Stimulated activated CD4-positive, alpha-beta T cell treated with anti-CD3 and anti-CD28 coated beads, Interleukin-4, amount 100 ng/mL, for 48 hours (primary cell): ENCODE data around the gene PAPSS2.

Experiments used
- DNase-seq, 2 donors: peaks; one replicate each; pipeline ENCODE4 v3.0.0-alpha.2; 2020; ENCODE audit warnings: low read depth in 2 of 2

PAPSS2 gene

DNA sequence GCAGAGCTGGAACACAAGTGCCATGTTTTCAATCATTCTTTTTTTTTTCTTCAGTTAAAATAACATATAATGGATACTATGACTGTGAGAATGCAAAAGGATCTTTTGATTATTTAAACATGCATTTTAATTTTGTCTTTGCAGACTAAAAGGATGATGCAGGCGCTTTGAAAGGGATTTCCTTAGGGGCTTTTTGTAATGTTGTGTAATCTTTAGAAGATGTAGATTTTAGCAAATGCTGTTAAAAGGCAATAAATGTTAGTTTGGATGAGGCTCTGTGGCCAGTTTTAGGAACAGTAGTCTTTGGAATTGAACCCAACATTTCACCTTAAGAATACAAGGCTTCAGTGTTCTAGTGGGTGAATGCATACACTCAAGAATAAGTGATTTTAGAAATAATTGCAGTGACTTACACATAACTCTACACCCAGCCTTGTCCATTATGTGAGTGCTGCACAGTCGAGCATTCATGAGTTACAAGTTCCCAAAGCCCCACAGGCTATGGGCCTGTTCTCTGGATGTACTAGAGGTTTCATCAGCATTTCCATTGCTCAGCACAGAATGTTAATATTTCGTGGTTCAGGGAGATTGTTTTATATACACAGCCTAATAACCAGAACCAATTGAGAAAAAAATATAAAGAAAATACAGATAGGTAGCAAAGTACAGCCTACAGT lies 11.6 kb downstream of the PAPSS2 start:
- DNase-seq, result no peak

DNA sequence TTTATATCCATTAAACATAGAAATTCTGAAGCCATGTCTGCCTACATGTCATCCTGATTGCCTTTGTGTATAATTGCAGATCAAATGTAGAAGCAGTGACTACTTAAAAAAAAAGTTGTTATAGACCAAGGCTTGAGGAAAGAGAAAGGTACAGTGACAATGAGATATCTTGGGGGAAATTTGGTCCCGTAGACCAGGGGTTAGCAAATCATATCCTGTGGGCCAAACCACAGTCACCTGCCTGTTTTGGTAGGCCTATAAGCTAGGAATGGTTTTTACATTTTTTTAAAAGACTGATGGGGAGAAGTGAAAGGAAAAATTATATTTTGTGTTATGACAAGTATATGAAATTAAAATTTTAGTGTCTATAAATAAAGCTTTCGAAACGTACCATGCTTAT lies 12.9 kb downstream of the PAPSS2 start:
- no peak for DNase-seq

DNA sequence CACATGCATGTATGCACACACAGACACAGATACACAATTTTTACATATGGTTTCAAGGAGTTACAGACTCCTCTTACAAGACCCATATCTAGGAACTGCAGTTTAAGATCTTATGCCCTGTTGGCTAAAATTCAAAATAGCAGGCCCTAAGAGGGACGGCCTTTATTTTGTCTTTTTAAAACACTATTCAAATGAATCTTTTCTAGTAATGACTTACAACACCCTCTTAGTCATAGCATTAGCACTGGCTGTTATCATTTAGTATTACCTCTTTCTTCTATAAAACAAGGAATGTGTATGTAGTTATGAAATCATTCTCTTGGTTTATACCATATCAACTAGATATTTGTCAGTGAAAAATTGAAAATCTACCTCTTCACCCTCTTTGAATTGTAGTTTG lies 15.3 kb downstream of the PAPSS2 start:
- no peak for DNase-seq

DNA sequence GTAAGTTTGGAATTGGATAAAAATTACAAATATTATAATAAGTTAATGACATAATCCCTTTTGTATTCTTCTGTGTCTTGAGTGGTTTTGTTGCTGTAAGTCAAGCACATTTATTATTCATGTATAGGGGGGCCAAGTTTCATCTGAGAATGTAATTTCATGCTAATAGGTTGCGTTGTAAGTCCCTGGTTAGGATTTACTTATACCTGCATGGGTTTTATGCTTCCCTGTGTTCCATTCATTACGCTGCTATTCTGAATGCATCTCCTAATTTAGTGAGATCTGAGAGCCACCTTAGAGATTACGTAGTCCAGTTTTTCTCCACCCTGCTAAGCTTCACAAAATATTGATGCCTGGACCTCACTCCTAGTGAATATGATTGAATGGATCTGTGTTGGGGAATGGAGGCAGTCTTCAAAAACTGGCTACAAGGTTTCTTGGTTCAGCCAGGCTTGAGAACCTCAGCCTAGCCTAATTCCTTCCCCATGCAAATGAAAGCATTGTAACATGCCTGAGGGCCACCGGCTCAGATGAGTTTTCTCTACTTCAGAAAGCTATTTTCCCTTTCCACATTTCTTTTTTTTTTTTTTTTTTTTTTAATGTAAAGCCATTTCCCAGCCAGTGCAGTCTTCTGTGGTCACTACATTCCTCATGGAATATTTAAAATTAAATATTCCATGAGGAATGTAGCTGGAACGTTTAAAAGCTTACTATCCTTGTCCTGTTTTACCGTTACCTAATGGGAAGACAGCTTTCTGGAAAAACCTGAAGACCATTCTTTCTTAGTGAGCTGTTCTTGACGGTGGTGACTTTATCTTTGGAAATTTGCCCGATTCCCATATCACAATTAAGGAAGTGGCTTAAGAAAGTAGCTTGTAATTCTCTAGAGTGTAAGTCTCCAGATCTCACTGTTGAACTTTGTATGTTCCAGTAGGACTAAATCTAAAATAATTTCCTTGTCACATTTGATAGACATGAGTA lies 16.0 kb downstream of the PAPSS2 start:
- DNase-seq, result no peak

DNA sequence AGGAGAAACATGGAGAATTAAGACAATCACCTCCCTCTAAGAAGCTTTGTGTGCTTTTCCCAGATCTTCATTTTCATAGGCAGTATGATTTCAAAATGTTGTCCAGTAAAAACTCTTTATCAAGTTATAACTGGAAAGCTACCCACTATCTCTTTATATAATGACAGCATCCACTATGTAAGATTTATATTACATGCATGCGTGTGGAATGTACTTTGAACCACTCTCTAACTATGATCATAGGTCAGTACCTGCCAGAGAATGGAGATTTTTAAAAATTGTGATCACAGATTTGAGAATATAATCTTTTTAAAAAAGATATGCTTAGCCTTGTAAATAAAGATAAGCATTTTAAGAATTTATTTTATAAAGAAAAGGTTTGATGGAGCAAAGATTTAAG lies 17.9 kb downstream of the PAPSS2 start:
- DNase-seq, result no peak

DNA sequence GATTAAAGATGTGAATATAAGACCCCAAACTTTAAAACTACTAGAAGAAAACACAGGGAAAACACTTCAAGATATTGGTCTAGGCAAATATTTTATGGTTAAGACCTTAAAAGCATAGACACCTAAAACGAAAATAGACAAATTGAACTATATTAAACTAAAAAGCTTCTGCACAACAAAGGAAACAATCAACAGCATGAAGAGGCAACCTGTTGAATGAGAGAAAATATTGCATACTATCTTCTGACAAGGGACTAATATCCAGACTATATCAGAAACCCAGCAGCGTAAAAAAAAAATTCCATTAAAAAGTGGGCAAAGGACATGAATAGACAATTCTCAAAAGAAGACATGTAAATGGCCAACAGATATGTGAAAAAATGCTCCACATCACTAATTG lies 18.6 kb downstream of the PAPSS2 start:
- no peak for DNase-seq

DNA sequence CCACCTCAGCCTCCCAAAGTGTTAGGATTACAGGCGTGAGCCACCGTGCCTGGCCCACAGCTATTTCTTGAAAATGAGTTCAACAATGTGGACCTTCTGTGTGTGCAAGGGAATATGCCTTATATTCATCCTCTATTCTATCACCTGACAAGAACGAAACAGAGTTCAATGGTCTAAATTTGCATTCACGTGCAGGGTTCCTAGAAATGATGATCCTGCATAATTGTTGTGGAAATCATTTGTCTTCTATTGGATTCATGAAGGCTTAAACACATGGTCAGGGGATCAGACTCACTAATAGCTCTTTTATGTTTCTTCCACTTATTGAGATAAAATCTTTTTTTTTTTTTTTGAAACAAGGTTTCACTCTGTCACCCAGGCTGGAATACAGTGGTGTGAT lies 23.7 kb downstream of the PAPSS2 start:
- DNase-seq, result no peak

DNA sequence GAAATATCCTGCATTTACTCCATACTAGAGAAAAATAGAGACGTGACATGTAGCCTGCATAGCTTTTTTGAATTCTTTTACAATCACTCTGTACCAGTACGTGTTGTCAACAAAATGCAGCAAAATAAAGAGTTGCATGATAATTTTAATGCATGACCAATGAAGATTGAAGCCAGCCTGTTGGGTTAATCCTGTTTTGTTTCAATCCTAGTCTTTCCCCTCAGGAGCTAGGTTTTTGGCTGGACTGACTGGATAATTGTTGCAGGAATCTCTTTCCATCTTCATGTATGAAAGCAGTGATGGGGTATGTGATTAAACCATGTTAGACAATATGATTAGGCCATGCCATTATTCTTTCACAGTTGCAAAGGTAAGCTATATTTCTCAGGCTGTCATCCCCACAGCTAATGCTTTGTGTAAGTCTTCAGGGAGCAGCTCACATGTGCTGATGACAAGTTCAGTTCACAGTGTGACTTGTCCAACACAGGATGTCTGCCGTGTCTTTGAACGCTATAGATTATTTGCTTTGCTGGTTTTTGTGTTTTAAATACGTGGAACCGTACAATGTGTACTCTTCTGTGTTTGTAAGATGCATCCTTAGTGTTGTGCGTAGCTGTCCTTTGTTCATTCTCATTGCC lies 24.4 kb downstream of the PAPSS2 start:
- no peak for DNase-seq

DNA sequence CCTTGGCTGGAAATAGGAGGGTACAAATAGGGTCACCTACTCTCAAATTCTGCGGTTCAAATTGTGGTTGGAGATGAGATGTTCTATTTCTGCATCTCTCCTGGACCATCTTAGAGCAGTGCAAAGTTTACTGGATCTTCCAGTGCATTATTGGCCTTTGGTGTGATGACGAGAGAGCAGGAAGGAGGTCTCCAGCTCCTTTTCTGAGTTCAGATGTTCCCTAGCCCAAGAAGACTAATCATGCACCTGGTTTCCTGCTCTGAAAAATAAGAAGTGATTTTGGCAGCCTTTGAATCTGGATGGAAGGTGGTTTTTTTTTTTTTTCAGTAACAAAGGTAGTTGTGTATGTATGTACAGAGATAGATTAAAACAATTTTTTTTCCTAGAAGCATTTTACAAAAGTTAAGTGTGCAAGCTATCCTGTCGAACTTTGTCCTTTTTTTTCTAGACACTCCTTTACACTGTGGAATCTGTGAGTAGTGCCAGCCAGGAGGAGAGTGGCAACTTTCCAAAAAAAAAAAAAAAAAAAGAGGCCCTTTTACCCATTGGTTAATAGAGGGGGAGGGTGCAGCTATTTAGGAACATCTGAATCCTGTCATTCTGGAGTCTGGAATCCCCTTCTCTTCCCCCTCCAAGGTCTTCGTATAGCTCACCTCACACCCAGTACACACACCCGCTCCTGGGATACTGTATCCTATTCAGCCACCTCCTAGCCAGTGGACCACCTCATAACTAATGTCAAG lies 26.3 kb downstream of the PAPSS2 start:
- DNase-seq, result no peak

DNA sequence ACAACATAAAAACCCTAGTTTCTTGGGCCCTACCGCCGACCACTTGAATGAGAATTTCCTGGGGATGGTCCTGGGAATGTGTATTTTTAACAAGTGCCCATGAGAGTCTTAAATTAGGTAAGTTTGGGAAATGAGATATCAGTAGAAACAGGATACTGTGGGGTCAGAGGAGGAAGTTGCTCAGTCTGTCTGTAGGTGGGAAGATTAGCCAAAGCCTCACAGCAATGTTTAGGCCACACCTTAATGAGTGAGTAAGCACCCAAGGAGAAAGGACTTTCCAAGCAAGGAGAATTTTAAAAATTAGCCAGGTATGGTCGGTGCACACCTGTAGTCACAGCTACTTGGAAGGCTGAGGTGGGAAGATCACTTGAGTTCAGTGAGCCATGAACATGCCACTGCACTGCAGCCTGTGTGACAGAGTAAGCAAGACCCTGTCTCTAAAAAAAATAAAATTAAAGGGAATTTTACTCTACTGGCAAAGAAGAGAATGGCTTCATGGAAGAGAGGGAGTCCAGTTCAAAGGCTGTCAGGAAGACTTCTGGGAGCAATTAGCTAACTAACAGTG lies 31.9 kb downstream of the PAPSS2 start:
- no peak for DNase-seq

DNA sequence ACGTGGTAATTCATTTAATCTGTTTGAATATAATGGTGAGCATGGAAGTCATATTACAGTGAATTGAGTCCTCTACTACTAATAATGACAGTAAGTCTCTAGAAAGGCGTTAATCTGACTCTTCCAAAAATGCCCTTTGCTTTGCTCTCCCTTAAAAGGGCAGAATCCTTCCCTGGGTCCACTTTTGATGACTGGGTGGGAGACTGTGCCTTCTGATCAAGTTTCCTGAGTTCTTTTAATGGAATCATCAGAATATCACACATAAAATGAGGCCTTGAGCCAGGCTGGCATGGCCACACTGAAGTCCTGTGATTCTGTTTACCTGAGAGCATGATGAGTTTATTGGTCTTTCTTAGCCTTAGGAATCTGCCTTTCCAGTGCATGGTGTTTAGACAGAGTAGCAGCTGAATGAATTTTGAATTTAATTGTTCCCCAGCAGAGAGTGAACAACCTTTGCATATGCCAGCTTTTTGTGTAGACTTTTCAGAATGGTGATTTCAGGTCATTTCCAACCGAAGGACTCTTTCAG lies 33.3 kb downstream of the PAPSS2 start:
- no peak for DNase-seq

DNA sequence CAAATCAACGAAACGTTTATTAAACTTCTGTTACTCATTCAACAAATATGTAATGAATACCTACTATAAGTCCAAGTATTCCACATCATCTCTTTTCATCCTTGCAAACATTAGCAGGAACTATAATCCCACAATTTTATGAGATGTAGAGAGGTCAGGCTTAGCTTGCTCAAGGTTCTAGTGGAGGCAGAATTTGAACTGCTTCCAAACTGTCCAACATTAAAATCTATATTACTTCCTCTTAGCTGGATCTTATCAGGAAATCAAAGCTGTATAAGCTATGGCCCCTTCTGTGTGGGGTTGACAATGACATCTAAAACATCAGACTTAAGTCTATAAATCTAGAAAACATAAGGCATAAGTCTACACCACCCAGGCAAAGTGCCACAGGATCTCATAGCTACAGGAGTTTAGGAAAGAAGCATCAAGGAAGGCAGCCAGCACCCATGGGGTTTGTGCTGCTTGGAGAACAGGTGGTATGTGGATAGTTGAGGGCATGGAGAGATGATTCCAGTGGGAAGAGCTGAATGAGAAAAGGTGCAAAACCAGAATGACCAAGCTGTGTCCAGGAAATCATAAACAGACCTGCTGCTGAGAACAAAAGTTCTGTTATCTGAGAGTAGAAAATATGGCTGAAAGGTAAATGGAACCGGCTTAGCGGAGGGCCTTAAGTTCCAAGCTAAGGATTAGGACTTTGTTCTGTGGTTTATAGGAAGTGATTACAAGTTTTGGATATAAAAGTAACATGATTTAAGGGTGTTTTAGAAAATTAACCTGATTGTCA lies 34.5 kb downstream of the PAPSS2 start:
- no peak for DNase-seq

DNA sequence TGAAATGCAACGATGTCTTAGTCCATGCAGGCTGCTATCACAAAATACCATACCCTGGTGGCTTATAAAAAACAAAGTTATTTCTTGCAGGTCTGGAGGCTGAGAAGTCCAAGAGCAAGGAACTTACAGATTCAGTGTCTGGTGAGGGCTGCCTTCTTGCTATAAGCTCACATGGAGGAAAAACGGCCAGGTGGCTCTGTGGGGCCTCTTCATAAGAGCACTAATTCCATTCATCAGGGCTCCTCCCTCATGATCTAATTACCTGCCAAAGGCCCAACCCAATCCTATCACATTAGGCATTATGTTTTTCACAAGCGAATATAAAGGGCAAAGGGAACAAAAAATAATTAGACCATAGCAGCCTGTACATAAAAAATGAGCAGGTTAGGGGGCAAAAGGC lies 35.4 kb downstream of the PAPSS2 start:
- no peak for DNase-seq

DNA sequence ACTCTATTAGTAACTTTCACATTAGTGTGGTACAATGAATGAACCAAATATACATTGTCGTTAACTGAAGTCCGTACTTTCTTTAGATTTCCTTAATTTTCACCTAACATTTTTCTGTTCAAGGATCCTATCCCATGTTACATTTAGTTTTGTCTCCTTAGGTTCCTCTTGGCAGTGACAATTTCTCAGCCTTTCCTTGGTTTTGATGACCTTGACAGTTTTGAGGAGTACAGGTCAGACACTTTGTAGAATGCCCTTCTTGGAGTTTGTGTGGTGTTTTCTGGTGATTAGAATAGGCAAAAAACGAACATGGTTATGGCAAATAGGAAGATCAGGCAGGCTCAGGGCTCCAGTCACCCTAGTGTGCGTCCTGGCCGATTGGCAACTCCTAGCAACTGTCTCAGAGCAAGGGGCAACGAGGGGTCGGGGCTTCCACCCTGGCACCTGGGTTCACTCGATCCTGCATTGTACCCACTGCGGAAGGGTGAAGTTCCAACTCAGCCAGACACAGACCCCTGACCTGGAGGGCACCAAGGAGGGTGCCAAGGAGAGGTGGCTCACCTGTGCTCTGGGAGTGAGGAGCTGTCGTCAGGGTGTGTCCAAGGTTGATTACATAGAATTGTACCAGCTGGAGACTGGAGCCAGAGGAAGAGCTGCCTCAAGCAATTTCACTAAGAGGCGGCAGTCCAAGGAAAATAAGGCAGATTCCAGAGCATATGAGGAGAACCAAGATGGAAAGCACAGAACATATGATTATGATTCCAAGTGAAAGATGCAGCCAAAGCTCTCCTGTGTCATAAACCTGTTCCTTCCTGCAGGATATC lies 37.5 kb downstream of the PAPSS2 start:
- DNase-seq, result no peak

DNA sequence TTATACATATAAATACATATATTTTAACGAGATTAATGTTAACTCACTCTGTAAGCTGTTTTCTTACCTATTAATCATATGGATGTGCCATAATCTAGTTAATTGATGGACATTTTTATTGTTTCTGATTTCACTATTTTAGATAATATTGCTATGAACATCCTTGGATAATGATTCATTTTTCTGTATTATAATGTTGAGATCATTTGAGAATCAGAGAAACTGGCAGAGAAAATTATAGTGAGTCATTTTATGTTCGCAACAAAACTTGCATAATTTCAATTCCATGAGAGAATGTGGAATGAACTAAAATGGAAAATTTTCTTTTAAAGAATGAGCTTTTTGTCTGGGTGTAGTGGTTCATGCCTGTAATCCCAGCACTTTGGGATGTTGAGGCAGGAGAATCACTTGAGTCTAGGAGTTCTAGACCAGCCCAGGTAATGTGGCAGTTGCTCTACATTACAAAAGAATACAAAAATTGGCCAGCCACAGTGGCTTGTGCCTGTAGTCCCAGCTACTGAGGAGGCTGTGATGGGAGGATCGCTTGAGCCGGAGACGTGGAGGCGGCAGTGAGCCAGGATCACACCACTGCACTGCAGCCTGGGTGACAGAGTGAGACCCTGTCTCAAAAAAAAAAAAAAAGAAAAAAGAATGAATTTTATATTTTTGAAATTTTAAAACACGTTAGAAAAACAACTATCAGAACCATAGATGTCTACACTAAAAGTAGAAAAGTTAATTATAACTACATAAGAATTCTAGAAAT lies 40.5 kb downstream of the PAPSS2 start:
- DNase-seq, result no peak

DNA sequence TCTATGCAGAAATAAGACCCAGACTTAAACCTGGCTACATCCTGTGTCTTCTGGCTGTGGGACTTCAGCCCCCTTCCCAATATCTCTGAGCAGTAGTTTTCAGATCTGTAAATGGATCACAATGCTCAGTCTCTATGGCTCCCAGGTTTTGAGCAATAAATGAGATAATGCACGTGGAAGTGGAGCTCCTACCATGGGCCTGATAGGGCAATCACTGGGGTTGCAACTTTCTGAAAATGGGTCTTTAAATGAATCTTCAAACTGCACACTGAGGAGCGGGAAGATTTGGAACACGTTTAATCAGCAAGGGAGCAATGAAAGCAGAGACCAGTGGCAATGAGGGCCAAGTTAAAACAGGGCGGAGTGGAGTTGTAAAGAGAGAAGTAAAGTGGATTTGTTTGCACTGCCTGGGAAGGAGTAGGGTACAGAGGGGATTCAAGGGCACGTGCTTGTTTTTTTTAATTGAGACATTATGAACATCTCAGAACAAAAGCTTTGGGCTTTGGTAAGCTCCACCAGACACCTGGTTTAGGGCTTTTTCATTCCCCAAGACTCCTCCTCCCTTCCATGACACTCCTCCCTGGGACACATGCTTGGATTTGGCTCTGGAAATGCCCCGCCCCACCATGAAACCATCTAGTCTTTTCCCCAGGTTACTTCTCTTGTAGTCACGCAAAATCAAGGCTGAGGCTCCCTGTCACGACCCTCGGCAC lies 42.7 kb downstream of the PAPSS2 start:
- DNase-seq, result no peak

DNA sequence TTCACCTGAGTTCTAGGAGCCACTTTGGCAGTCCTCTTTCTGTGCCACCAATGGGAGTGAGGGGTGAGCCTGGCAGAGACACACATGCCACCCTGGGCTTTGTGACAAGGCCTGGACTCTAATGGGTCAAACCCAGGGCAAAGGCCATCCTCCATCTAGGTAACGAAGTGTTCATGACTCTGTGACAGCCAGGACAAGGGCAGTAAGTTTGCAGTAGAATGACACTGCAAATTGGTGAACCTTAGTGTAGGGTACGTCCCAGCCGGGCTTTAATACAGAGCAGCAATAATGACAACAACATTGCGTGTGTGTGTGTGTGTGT lies 43.3 kb downstream of the PAPSS2 start:
- no peak for DNase-seq

DNA sequence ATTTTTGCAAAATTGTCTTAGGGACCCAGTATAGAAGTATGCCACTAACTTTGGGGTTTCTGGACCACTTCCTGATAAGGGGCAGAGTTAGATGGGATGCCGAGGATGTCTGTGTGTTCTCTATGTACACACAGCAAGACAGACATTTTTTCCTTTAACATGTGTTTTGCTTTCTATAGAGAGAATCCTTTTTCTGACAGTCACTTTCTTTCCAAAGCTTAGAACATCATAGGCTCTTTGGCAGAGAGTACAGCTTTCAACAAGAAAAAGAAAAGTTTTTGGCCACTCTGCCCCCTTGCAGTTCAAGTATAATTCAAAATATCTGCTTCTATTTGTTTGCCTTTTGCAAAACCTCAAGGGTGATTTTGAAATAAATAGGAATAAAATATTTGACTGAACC lies 44.1 kb downstream of the PAPSS2 start:
- no peak for DNase-seq
